Adrenal gland (tissue), 5 donors: Measurements from ENCODE around the gene RAP1A.

Source experiments
- POLR2A ChIP-seq, 2 donors: fragments of 450-650 bp; IDR thresholded peaks; one replicate each; pipeline ENCODE4 v1.6.1; 2017; ENCODE audit warnings: antibody characterized with exemption in 2 of 2, mild to moderate bottlenecking in 2 of 2, moderate library complexity in 1 of 2
- TF ChIP-seq, protein P1 (sequence below), 6 experiments: fragments of 450-650 bp in 4 of 6; fragments of 200-600 bp in 2 of 6; sonication (generic) in 1 of 6; IDR thresholded peaks; 1 replicate in 5 of 6; 2 replicates in 1 of 6; pipeline versions ENCODE4 v1.5.1 to v1.8.0; 2016 to 2021; ENCODE audit warnings: antibody characterized with exemption in 6 of 6, mild to moderate bottlenecking in 2 of 6, moderate library complexity in 1 of 6
- donor health status: DM: no; HTN: no; CAD: no.

DNA sequence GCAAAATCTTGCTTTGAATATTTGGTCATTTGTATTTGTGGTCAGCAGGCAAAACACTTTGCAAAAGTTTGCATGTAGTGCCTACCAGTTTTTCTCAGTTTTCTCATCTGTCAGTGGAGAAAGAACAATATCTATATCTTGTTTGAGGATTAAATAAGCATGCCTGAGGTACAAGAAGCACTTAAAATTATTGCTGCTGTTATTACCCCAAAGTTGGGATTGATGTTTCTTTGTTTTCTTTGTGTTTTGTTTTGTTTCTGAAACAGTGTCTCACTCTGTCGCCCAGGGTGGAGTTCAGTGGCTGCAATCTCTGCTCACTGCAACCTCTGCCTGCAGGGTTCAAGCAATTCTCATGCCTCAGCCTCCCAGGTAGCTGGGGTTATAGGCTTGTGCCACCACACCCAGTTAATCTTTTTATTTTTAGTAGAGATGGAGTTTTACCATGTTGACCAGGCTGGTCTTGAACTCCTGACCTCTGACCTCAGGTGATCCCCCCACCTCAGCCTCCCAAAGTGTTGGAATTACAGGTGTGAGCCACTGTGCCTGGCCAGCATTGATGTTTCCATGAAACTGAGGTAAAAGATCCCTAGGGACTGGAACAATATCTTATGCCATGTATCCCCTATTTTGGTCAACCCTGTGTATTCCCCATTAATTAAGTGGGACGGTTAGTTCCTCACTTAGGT, 15.9 kb downstream of the RAP1A start:
- TF ChIP-seq, protein P1, sequence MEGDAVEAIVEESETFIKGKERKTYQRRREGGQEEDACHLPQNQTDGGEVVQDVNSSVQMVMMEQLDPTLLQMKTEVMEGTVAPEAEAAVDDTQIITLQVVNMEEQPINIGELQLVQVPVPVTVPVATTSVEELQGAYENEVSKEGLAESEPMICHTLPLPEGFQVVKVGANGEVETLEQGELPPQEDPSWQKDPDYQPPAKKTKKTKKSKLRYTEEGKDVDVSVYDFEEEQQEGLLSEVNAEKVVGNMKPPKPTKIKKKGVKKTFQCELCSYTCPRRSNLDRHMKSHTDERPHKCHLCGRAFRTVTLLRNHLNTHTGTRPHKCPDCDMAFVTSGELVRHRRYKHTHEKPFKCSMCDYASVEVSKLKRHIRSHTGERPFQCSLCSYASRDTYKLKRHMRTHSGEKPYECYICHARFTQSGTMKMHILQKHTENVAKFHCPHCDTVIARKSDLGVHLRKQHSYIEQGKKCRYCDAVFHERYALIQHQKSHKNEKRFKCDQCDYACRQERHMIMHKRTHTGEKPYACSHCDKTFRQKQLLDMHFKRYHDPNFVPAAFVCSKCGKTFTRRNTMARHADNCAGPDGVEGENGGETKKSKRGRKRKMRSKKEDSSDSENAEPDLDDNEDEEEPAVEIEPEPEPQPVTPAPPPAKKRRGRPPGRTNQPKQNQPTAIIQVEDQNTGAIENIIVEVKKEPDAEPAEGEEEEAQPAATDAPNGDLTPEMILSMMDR (IDR thresholded peaks at IDR 0.05) = no peak
- TF ChIP-seq POLR2A (IDR thresholded peaks at IDR 0.05) = no peak
